GM18907 (cell line): ENCODE results near the gene KREMEN2.

Experiments used
- ATAC-seq: cut with Tn5 transposase; IDR thresholded peaks from one replicate; pipeline ENCODE4 v1.9.1; 2021; ENCODE audit warnings: mild to moderate bottlenecking, moderate library complexity; ENCODE audit not compliant: unreplicated experiment

KREMEN2 gene

GRCh38 chr16:3000540-3000939, 36.5 kb downstream of the KREMEN2 start:
- no peak for ATAC-seq

- ATAC-seq: no peak
Observed at GRCh38 chr16:3001316-3001715, 37.2 kb downstream of the KREMEN2 start.

DNA sequence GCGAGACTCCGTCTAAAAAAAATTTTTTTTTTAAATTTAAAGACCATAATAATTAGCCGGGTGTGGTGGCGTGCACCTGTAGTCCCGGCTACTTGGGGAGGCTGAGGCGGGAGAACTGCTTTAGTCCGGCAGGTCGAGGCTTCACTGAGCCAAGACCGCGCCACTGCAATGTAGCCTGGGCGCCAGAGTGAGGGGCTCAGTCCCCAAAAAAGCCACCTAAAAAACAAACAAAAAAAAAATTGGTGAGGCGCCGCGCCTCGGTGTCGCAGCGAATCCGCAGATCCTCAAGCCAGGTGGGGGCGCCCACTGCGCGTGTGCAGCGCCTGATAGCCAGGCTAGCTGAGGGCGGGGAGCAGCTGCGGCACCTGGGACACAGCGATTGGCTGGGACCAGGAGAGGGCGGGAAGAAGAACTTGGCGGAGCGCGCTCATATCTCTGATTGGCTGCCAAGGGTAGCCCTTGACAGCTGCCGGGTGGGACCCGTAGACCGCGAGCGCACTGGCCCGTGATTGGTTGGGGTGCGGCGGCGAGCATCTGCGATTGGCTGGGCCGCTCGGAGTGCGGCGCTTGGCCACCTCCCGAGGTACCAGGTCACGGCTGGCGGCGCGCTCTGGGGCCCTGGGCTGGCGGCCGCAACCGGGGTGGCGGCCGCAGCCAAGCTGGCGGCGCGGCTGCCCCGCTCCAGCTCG, 39.7 kb downstream of the KREMEN2 start:
- peak; percentile 89 for ATAC-seq

DNA sequence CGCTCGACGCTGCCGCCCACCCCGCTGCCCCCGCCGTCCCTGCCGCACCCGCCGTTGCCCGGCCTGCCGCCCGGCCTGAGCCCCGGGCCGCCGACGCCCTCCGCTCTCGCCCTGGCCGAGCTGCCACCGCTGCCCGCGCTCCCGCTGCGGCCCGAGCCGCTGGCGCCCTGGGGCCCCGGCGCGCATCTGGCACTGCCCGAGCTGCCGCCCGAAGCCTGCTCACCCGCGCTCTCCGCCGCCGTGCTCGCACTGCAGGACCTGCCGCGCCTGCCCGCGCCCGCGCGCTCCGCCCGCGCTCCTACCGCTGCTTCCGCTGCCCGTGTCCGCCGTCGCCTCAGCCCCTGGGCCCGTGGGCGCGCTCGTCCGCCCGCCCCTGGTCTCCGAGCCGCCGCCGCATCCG, 40.2 kb downstream of the KREMEN2 start:
- ATAC-seq: peak; percentile 7

- no peak for ATAC-seq
Observed at GRCh38 chr16:3004781-3005284, 40.8 kb downstream of the KREMEN2 start.

- ATAC-seq: no peak
Observed at GRCh38 chr16:3007059-3007956, 43.2 kb downstream of the KREMEN2 start.

DNA sequence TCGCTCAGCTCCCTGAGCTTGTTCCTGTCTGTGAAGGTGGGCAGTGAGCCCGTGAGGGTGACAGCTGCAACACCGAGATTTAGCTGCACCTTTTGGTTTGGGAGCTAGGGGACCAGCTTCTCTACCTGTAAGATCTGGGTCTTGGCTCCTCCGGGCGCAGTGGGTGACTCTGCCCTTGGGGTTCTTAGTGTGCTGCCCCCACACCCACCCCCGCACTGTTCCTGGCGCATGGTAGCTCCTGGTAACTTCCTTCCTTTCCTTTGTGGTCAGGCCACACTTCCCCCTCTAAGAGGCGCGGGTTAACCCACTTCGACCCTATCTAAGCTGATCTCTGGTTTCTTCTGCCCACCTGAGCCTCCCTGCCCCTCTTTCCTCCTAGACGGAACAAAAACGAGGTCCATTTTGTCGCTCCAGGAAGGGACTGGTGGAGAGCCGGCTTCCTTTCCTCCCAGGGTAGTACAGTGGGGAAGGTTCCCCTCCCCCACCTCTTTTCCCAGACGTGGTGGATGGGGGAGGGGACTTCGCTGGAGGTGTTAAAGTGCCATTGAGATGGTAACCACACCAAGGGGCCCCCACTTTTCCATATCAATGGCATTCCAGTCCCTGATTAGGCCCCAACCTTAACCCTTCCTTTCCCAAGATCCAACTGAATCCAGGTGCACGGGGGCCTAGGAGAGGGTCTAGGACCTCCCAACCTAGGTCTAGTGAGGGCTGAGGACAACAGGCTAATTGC, 44.0 kb downstream of the KREMEN2 start:
- ATAC-seq: no peak

- no peak for ATAC-seq
Observed at GRCh38 chr16:3008690-3009037, 44.6 kb downstream of the KREMEN2 start.

DNA sequence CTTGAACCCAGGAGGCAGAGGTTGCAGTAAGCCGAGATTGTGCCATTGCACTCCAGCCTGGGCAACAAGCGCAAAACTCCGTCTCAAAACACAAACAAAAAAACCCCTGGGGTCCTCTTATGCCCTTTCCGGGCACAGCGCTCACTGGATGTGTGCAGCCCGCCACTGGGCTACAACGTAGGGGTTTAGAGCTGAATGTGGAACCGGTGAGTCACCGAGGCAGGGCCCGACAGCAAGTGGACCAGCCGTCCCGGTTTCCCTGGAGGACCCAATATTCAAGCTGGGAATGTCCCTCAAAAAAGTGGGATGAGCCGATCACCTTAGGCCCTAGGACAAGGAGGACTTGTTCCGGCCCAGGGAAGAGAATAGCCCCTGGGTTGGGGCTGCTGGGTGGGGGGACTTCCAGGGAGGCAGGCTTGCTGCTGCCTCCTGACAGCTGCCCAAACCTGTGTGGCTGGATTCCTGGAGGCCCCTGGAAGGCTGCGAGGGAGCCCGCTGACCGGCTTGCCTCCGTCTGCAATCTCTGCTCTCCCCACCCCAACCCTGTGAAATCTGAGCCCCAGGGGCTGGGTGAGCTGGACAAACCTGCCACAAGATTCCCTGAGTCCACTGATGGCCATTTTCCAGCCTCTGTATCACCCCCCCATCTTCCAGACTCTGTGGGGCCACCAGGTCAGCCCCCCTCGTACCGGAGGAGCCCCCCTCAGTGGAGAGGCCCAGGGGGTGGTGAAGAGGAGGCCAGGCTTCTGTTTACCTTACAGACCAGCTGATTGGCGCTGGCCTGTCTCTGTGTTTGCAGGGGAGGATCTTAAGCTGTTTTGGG, 45.7 kb downstream of the KREMEN2 start:
- no peak for ATAC-seq

DNA sequence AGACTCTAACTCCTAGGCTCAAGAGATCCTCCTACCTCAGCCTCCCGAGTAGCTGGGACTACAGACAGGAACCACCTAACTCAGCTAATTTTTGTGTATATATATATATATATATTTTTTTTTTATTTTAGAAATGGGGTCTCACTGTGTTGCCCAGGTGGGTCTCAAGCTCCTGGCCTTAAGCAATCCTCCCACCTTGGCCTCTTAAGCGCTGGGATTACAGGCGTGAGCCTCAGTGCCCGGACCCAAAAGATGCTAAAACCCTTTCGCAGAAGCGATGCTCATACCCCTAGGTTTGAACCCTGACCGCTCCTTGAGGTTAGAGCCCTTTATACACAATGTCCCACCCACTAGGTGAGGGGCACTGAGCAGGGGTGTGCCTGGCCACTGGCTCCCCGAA, 46.4 kb downstream of the KREMEN2 start:
- no peak for ATAC-seq

- no peak for ATAC-seq
Observed at GRCh38 chr16:3012246-3012645, 48.2 kb downstream of the KREMEN2 start.

DNA sequence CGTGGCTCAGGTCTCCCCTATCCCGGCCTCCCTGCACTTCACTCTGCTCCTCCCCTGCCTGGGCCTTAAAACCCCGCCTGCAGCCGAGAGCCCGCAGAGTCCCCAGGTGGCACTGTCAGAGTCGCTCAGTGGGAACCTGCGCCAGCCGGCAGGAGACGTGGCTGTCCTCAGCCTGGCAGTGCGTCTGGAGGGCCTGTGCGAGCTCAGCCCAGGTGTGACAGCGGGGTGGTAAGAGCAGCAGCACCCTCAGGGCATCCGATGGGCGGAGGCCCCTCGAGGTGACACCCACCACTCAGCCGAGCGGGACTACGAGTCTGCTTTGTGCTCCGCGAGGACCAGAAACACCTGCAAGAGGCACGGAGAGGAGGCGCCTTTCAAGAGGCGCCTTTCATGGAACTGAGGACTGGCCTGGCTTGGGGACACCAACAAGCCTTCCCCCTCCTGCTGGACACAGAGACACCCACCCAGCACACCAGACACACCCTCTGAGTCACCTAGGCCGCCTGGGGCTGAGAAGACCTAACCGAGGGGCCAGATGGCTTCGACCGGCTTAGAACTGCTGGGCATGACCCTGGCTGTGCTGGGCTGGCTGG, 48.8 kb downstream of the KREMEN2 start, which contains the start of gene CLDN9:
CLDN9 (plus strand) TSS at position 96 of the 593 bp plus-strand sequence; CDS start at position 536, 440 bp downstream.
- no peak for ATAC-seq

DNA sequence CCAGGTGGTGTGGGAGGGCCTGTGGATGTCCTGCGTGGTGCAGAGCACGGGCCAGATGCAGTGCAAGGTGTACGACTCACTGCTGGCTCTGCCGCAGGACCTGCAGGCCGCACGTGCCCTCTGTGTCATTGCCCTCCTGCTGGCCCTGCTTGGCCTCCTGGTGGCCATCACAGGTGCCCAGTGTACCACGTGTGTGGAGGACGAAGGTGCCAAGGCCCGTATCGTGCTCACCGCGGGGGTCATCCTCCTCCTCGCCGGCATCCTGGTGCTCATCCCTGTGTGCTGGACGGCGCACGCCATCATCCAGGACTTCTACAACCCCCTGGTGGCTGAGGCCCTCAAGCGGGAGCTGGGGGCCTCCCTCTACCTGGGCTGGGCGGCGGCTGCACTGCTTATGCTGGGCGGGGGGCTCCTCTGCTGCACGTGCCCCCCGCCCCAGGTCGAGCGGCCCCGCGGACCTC, 49.4 kb downstream of the KREMEN2 start:
- no peak for ATAC-seq

- ATAC-seq: no peak
Observed at GRCh38 chr16:3013998-3014690, 50.1 kb downstream of the KREMEN2 start.

DNA sequence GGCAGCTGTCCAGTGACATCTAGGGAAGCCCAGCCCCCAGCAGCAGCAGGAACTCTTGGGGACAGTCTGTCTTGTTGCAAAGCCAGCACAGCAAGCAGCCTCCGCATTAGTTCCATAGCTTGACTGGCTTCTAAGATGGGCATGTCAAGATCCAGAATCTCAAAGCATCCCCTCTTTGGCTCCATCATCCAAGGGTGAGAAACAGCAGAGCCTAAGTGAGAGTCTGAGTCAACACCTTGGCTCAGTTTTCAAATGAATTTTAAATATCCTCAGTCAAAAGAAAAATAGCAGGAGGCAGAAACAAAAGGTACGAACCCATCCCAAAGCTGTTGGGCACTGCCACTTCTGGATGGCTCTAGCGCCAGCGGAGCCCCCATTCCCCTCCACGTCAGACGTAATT, 50.9 kb downstream of the KREMEN2 start:
- ATAC-seq: no peak

DNA sequence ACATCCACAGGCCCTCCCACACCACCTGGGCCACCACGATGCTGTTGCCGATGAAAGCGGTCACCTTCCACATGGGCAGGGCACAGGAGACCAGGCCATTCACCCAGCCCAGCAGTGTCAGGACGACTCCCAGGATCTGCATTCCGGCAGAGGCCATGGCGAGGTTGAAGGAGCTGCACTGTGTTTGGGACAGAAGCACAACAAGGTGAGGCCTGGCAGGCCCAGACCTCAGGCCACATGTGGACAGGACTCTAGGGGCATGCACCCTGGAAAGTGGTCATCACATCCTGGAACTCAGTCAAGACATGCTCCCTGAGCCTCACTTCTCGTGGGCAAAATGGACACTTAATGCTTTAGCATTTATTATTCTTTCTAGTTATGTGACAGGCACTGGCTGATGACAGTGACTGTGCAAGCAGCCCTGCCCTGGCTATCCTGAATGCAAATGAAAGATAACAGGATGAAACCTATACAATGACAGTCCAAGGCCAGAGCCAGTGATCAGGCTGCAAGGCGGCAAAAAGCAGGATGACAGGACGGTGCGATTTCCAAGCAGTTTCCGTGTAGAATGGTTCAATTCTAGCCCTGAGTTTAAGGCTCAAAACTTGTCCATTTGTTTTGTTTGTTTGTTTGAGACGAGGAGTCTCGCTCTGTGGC, 51.9 kb downstream of the KREMEN2 start:
- ATAC-seq: no peak

GRCh38 chr16:3017344-3017743, 53.3 kb downstream of the KREMEN2 start:
- no peak for ATAC-seq
